ENCODE data around the gene HUS1.
"Not testable (repeated sequence)": the region's sequence is repeated elsewhere in the genome, so short reads cannot be mapped to it uniquely, and the experiment has no call there.

HUS1 gene

GRCh38 chr7:47979145-47979831 lies at the start of gene HUS1:
HUS1 (minus strand) TSS chr7:47979615; CDS start chr7:47979519, 96 bp downstream.
- peak; percentile 84 for DNase-seq (ENCODE audit: low read depth)

- no peak for DNase-seq (ENCODE audit: low read depth)
Measured at GRCh38 chr7:48028938-48029337, 49.5 kb upstream of the HUS1 start, which contains the start of gene SUN3. SUN3 (minus strand) TSS chr7:48029107; CDS start chr7:48028938, 169 bp downstream.

- peak; percentile 20 for DNase-seq (ENCODE audit: low read depth)
Measured at GRCh38 chr7:48025624-48026023, 46.2 kb upstream of the HUS1 start.

GRCh38 chr7:48017674-48018073 lies 38.3 kb upstream of the HUS1 start:
- no peak for DNase-seq (ENCODE audit: low read depth)

- DNase-seq (ENCODE audit: low read depth) = no peak
Measured at GRCh38 chr7:48016641-48017040, 37.2 kb upstream of the HUS1 start.

GRCh38 chr7:48011951-48012350 lies 32.5 kb upstream of the HUS1 start:
- DNase-seq (ENCODE audit: low read depth) = no peak

GRCh38 chr7:48011323-48011722 lies 31.9 kb upstream of the HUS1 start:
- DNase-seq (ENCODE audit: low read depth) = no peak

- no peak for DNase-seq (ENCODE audit: low read depth)
Measured at GRCh38 chr7:48009954-48010353, 30.5 kb upstream of the HUS1 start.

GRCh38 chr7:48009257-48009656 lies 29.8 kb upstream of the HUS1 start:
- DNase-seq (ENCODE audit: low read depth) = no peak

GRCh38 chr7:48006866-48007265 lies 27.5 kb upstream of the HUS1 start:
- no peak for DNase-seq (ENCODE audit: low read depth)

GRCh38 chr7:48004638-48005037 lies 25.2 kb upstream of the HUS1 start:
- DNase-seq (ENCODE audit: low read depth) = no peak

- no peak for DNase-seq (ENCODE audit: low read depth)
Measured at GRCh38 chr7:48004032-48004431, 24.6 kb upstream of the HUS1 start.

GRCh38 chr7:48000164-48000563 lies 20.7 kb upstream of the HUS1 start:
- peak; percentile 12 for DNase-seq (ENCODE audit: low read depth)

- DNase-seq (ENCODE audit: low read depth) = no peak
Measured at GRCh38 chr7:47999413-47999812, 20.0 kb upstream of the HUS1 start.

- no peak for DNase-seq (ENCODE audit: low read depth)
Measured at GRCh38 chr7:47992446-47992845, 13.0 kb upstream of the HUS1 start.

- peak; percentile 63 for DNase-seq (ENCODE audit: low read depth)
Measured at GRCh38 chr7:47991741-47992311, 12.4 kb upstream of the HUS1 start.

- DNase-seq (ENCODE audit: low read depth) = no peak
Measured at GRCh38 chr7:47991270-47991669, 11.9 kb upstream of the HUS1 start.

GRCh38 chr7:47990592-47990991 lies 11.2 kb upstream of the HUS1 start:
- DNase-seq (ENCODE audit: low read depth) = no peak

- peak; percentile 22 for DNase-seq (ENCODE audit: low read depth)
Measured at GRCh38 chr7:47989607-47990400, 10.4 kb upstream of the HUS1 start.

GRCh38 chr7:47988496-47989386 lies 9.3 kb upstream of the HUS1 start:
- DNase-seq (ENCODE audit: low read depth) = peak; percentile 19

- DNase-seq (ENCODE audit: low read depth) = no peak
Measured at GRCh38 chr7:47982610-47983009, 3.2 kb upstream of the HUS1 start.

GRCh38 chr7:47980648-47981047 lies 1.2 kb upstream of the HUS1 start:
- not testable (repeated sequence) for DNase-seq (ENCODE audit: low read depth)

Measured in amniotic epithelial cell (primary cell).